Measurements from ENCODE around the gene CDC42. TPM values are rescaled to one million over a fixed set of nuclear protein-coding genes. Genes with fewer than 3 reads are reported as not detected.
A peak's percentile ranks its signal among the peaks of the same experiment; 100 is the strongest.

CDC42 gene
- total and polyA plus RNA-seq, 5 donors, result 92.1 to 178 (median 131) TPM

GRCh38 chr1:22038036-22038435 is 14.5 kb upstream of the CDC42 start:
- Histone ChIP-seq H3K4me3 (ENCODE audit: low read length) (no peak overlapping the region), H3K27me3 (ENCODE audit: control insufficient read depth, insufficient read depth) (no peaks in the 10 kb centered on the region), H3K9me3 (ENCODE audit: control insufficient read depth, low read length) (no peaks in the 10 kb centered on the region), H3K4me1 (ENCODE audit: control insufficient read depth, insufficient read depth, low read length) (peaks cover 2% of the 10 kb centered on the region), H3K27ac (ENCODE audit: low read length) (no peak overlapping the region)
- DNase-seq (peak in 1 of 3 donors; percentile 65), ATAC-seq (peak; percentile 43 to 46)
- intact Hi-C loops (cut with DNase I), result no loop called here
- 78% methylated on average over 5 of the region's 5 CpGs for WGBS

GRCh38 chr1:22039594-22040285 is 12.8 kb upstream of the CDC42 start:
- Histone ChIP-seq H3K4me3 (ENCODE audit: low read length) (no peak overlapping the region), H3K27me3 (ENCODE audit: control insufficient read depth, insufficient read depth) (no peaks in the 10 kb centered on the region), H3K9me3 (ENCODE audit: control insufficient read depth, low read length) (no peaks in the 10 kb centered on the region), H3K27ac (ENCODE audit: low read length) (peak overlapping the region; percentile 42), H3K4me1 (ENCODE audit: control insufficient read depth, insufficient read depth, low read length) (peaks cover 2% of the 10 kb centered on the region)
- intact Hi-C loops (cut with DNase I), result no loop called here
- DNase-seq (peak; percentile 75 to 89 (median 87)), ATAC-seq (peak; percentile 91 to 94)
- 41% methylated on average over 6 of the region's 6 CpGs for WGBS

- ATAC-seq (no peak), DNase-seq (no peak)
- H3K4me1 ChIP-seq (ENCODE audit: control insufficient read depth, insufficient read depth, low read length), result peaks cover 2% of the 10 kb centered on the region
- peak overlapping the region; percentile 23 for H3K27ac ChIP-seq (ENCODE audit: low read length)
- no peaks in the 10 kb centered on the region for H3K27me3 ChIP-seq (ENCODE audit: control insufficient read depth, insufficient read depth)
- WGBS, result 93% methylated on average over 5 of the region's 5 CpGs
- no peaks in the 10 kb centered on the region for H3K9me3 ChIP-seq (ENCODE audit: control insufficient read depth, low read length)
- intact Hi-C loops (cut with DNase I), result no loop called here
- H3K4me3 ChIP-seq (ENCODE audit: low read length), result no peak overlapping the region
Measured at GRCh38 chr1:22040286-22040623, 12.3 kb upstream of the CDC42 start.

- H3K4me3 ChIP-seq (ENCODE audit: low read length), result no peak overlapping the region
- no peak overlapping the region for H3K27ac ChIP-seq (ENCODE audit: low read length)
- ATAC-seq (no peak), DNase-seq (no peak)
- intact Hi-C loops (cut with DNase I), result no loop called here
- H3K4me1 ChIP-seq (ENCODE audit: control insufficient read depth, insufficient read depth, low read length), result peaks cover 2% of the 10 kb centered on the region
- H3K27me3 ChIP-seq (ENCODE audit: control insufficient read depth, insufficient read depth), result no peaks in the 10 kb centered on the region
- no peaks in the 10 kb centered on the region for H3K9me3 ChIP-seq (ENCODE audit: control insufficient read depth, low read length)
- 100% methylated on average over 1 of the region's 1 CpG for whole genome bisulfite sequencing
Measured at GRCh38 chr1:22041505-22041904, 11.0 kb upstream of the CDC42 start.

- DNase-seq (peak in 1 of 3 donors; percentile 5), ATAC-seq (no peak)
- intact Hi-C loops (cut with DNase I), result no loop called here
- Histone ChIP-seq H3K4me1 (ENCODE audit: control insufficient read depth, insufficient read depth, low read length) (peaks cover 2% of the 10 kb centered on the region), H3K27me3 (ENCODE audit: control insufficient read depth, insufficient read depth) (no peaks in the 10 kb centered on the region), H3K27ac (ENCODE audit: low read length) (no peak overlapping the region), H3K4me3 (ENCODE audit: low read length) (no peak overlapping the region), H3K9me3 (ENCODE audit: control insufficient read depth, low read length) (no peaks in the 10 kb centered on the region)
- WGBS, result 65% methylated on average over 3 of the region's 3 CpGs
Measured at GRCh38 chr1:22043198-22043769, 9.2 kb upstream of the CDC42 start.

- no peak for ATAC-seq
- Histone ChIP-seq H3K27me3 (ENCODE audit: control insufficient read depth, insufficient read depth) (no peaks in the 10 kb centered on the region), H3K9me3 (ENCODE audit: control insufficient read depth, low read length) (no peaks in the 10 kb centered on the region), H3K27ac (ENCODE audit: low read length) (no peak overlapping the region), H3K4me1 (ENCODE audit: control insufficient read depth, insufficient read depth, low read length) (peaks cover 6% of the 10 kb centered on the region), H3K4me3 (ENCODE audit: low read length) (no peak overlapping the region)
- intact Hi-C loops (cut with DNase I), result no loop called here
- no peak for DNase-seq
- 71% methylated on average over 3 of the region's 3 CpGs for WGBS
Measured at GRCh38 chr1:22044690-22045420, 7.7 kb upstream of the CDC42 start.

GRCh38 chr1:22045604-22046228 is 6.8 kb upstream of the CDC42 start:
- H3K4me3 ChIP-seq (ENCODE audit: low read length), result no peak overlapping the region
- ATAC-seq, result no peak
- intact Hi-C loops (cut with DNase I), result no loop called here
- no peak overlapping the region for H3K27ac ChIP-seq (ENCODE audit: low read length)
- H3K27me3 ChIP-seq (ENCODE audit: control insufficient read depth, insufficient read depth), result no peaks in the 10 kb centered on the region
- no peak for DNase-seq
- H3K9me3 ChIP-seq (ENCODE audit: control insufficient read depth, low read length), result no peaks in the 10 kb centered on the region
- WGBS, result 74% methylated on average over 2 of the region's 2 CpGs
- H3K4me1 ChIP-seq (ENCODE audit: control insufficient read depth, insufficient read depth, low read length), result peaks cover 6% of the 10 kb centered on the region

- Histone ChIP-seq H3K27ac (ENCODE audit: low read length) (peak overlapping the region; percentile 62), H3K9me3 (ENCODE audit: control insufficient read depth, low read length) (no peaks in the 10 kb centered on the region), H3K27me3 (ENCODE audit: control insufficient read depth, insufficient read depth) (no peaks in the 10 kb centered on the region), H3K4me1 (ENCODE audit: control insufficient read depth, insufficient read depth, low read length) (peaks cover 6% of the 10 kb centered on the region), H3K4me3 (ENCODE audit: low read length) (no peak overlapping the region)
- ATAC-seq, result no peak
- DNase-seq, result peak in 1 of 3 donors; percentile 40
- 65% methylated on average over 8 of the region's 8 CpGs for WGBS
- intact Hi-C loops (cut with DNase I), result no loop called here
Measured at GRCh38 chr1:22048351-22049192, 3.9 kb upstream of the CDC42 start.

GRCh38 chr1:22050330-22050729 is 2.2 kb upstream of the CDC42 start:
- DNase-seq (no peak), ATAC-seq (no peak)
- H3K27me3 ChIP-seq (ENCODE audit: control insufficient read depth, insufficient read depth), result no peaks in the 10 kb centered on the region

GRCh38 chr1:22051607-22052114 is 848 bp upstream of the CDC42 start:
- Histone ChIP-seq H3K4me3 (ENCODE audit: low read length) (no peak overlapping the region), H3K4me1 (ENCODE audit: control insufficient read depth, insufficient read depth, low read length) (peaks cover 9% of the 10 kb centered on the region), H3K27ac (ENCODE audit: low read length) (no peak overlapping the region), H3K27me3 (ENCODE audit: control insufficient read depth, insufficient read depth) (no peaks in the 10 kb centered on the region), H3K9me3 (ENCODE audit: control insufficient read depth, low read length) (no peaks in the 10 kb centered on the region)
- DNase-seq (no peak), ATAC-seq (no peak)
- intact Hi-C loops (cut with DNase I), result no loop called here
- WGBS, result 90% methylated on average over 13 of the region's 13 CpGs

More at GRCh38 chr1:22050330-22050729, 2.2 kb upstream of the CDC42 start:
- H3K4me1 ChIP-seq (ENCODE audit: control insufficient read depth, insufficient read depth, low read length), result peaks cover 9% of the 10 kb centered on the region
- H3K9me3 ChIP-seq (ENCODE audit: control insufficient read depth, low read length), result no peaks in the 10 kb centered on the region
- no peak overlapping the region for H3K4me3 ChIP-seq (ENCODE audit: low read length)
- intact Hi-C loops (cut with DNase I), result no loop called here
- no peak overlapping the region for H3K27ac ChIP-seq (ENCODE audit: low read length)
- over 99% methylated on average over 3 of the region's 3 CpGs for WGBS

Data from right cardiac atrium (tissue), 5 donors.